HEK293T (cell line): Measurements from ENCODE around the gene LRRIQ1.

Source experiments
- CTCF ChIA-PET: fragments of 350-600 bp; formaldehyde crosslinking; extraction: SDS; loops from one replicate; lab custom pipeline; 2021; ENCODE audit warnings: antibody characterized with exemption, inconsistent platforms; lab: Yijun Ruan, JAX
- POLR2A ChIA-PET: fragments of 350-600 bp; formaldehyde crosslinking; extraction: SDS; loops from one replicate; lab custom pipeline; 2020; ENCODE audit warnings: antibody characterized with exemption, inconsistent platforms; lab: Yijun Ruan, JAX
- DNase-seq: peaks from one replicate; pipeline ENCODE4 v3.0.0; 2012; ENCODE audit warnings: mixed read lengths; ENCODE audit errors: extremely low spot score
- ARNT ChIP-seq: fragments of 450-650 bp; IDR thresholded peaks from 2 replicates; pipeline ENCODE4 v1.6.1; 2017; ENCODE audit warnings: mild to moderate bottlenecking
- BHLHE40 ChIP-seq: fragments of 450-650 bp; IDR thresholded peaks from 2 replicates; pipeline ENCODE4 v1.6.1; 2016; ENCODE audit warnings: mild to moderate bottlenecking, moderate library complexity, borderline replicate concordance
- CTBP1 ChIP-seq: fragments of 450-650 bp; IDR thresholded peaks from 2 replicates; pipeline ENCODE4 v1.6.1; 2016; ENCODE audit warnings: borderline replicate concordance
- ELF4 ChIP-seq: fragments of 450-650 bp; IDR thresholded peaks from 2 replicates; pipeline ENCODE4 v1.6.1; 2017; ENCODE audit warnings: antibody characterized with exemption
- FOXA1 ChIP-seq: fragments of 450-650 bp; IDR thresholded peaks from 2 replicates; pipeline ENCODE4 v1.6.1; 2016; ENCODE audit warnings: mild to moderate bottlenecking
- FOXK2 ChIP-seq: fragments of 450-650 bp; IDR thresholded peaks from 2 replicates; pipeline ENCODE4 v1.6.1; 2016; ENCODE audit warnings: mild to moderate bottlenecking
- FOXM1 ChIP-seq: fragments of 450-650 bp; IDR thresholded peaks from 2 replicates; pipeline ENCODE4 v1.6.1; 2017; ENCODE audit warnings: mild to moderate bottlenecking, borderline replicate concordance
- HDGF ChIP-seq: fragments of 450-650 bp; IDR thresholded peaks from 2 replicates; pipeline ENCODE4 v1.6.1; 2017; ENCODE audit warnings: antibody characterized with exemption, borderline replicate concordance
- L3MBTL2 ChIP-seq: fragments of 450-650 bp; conservative IDR thresholded peaks from 2 replicates; pipeline ENCODE4 v1.6.1; 2016; ENCODE audit warnings: mild to moderate bottlenecking
- LEF1 ChIP-seq: fragments of 450-650 bp; IDR thresholded peaks from 2 replicates; pipeline ENCODE4 v1.6.1; 2017; ENCODE audit warnings: mild to moderate bottlenecking, borderline replicate concordance
- NFRKB ChIP-seq: fragments of 450-650 bp; IDR thresholded peaks from 2 replicates; pipeline ENCODE4 v1.6.1; 2016; ENCODE audit warnings: mild to moderate bottlenecking, moderate library complexity
- SP1 ChIP-seq: fragments of 450-650 bp; IDR thresholded peaks from 2 replicates; pipeline ENCODE4 v1.6.1; 2017
- SUZ12 ChIP-seq: fragments of 450-650 bp; IDR thresholded peaks from 2 replicates; pipeline ENCODE4 v1.6.1; 2016; ENCODE audit warnings: mild to moderate bottlenecking
- TARDBP ChIP-seq: fragments of 450-650 bp; IDR thresholded peaks from 2 replicates; pipeline ENCODE4 v1.6.1; 2016
- ZNF384 ChIP-seq: fragments of 450-650 bp; IDR thresholded peaks from 2 replicates; pipeline ENCODE4 v1.6.1; 2016
- TF ChIP-seq, protein P1 (sequence below): fragments of 450-650 bp; IDR thresholded peaks from 2 replicates; pipeline ENCODE4 v1.6.1; 2016

LRRIQ1 gene

GRCh38 chr12:85036234-85036707 is at the start of gene LRRIQ1, which contains the start of gene TSPAN19:
Gene LRRIQ1, plus strand, starts transcription at chr12:85036351. Its CDS starts 1,826 bp downstream, at chr12:85038177.
Gene TSPAN19, minus strand, starts transcription at chr12:85036277. Its CDS starts 6,331 bp downstream, at chr12:85029946.
- peak; percentile 79 for DNase-seq
- ChIA-PET POLR2A (no interaction called here), CTCF (interaction anchor here (1.0 kb wide), 1 partner anchor 21 kb away, joined by 3 read pairs; no protein-coding TSS in a partner anchor)
- TF ChIP-seq ZNF384 (no peak), LEF1 (no peak), L3MBTL2 (peak; percentile 42; the same call in 1 of the 2 replicates)

DNA sequence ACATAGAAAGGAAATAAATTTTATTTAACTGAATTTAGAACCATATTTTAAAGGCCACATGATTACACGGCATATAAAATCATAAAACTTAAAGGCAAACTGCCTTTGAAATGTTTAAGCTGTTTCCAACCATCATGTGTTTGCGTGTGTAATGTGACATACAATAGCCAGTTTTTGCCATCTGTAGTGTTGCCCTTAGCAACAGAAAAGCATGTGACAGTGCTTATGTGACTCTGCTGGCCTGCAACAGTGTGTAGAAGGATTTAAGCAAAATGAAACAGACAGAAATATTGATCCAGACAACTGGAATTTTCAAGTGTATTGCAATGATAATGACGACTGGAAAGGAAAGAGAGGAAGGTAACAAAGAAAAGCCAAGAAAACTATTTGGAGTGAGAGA is 49.6 kb upstream of the LRRIQ1 start:
- no peak for DNase-seq
- POLR2A ChIA-PET = no interaction called here
- CTCF ChIA-PET = no interaction called here
- no peak for TF ChIP-seq CTBP1
- no peak for TF ChIP-seq ARNT
- TF ChIP-seq ZNF384 = no peak

DNA sequence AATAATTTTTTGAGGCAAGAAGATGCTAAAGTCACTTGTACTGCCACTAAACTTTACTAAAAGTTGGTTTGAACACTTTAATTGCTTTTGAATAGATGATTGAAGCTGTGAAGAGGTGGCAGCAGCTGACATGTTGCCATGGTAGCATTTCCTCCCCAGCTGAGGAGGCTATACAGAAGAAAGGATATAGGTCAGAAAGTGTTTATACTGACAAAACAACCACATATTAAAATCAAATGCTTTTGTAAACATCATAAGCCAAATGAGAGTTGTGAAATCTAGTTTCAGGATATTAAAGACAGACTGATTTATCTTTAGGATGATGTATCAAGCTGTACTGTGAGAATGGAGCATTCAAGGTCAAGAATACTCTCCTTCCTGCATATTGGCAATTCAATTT is 41.7 kb upstream of the LRRIQ1 start:
- POLR2A ChIA-PET = no interaction called here
- CTCF ChIA-PET = no interaction called here
- TF ChIP-seq FOXA1 (no peak), BHLHE40 (no peak), CTBP1 (no peak), ZNF384 (no peak), FOXM1 (no peak), ARNT (no peak), NFRKB (no peak), LEF1 (no peak), TARDBP (no peak), L3MBTL2 (no peak), SP1 (no peak), HDGF (no peak), SUZ12 (no peak), FOXK2 (no peak), ELF4 (no peak)
- TF ChIP-seq, protein P1, sequence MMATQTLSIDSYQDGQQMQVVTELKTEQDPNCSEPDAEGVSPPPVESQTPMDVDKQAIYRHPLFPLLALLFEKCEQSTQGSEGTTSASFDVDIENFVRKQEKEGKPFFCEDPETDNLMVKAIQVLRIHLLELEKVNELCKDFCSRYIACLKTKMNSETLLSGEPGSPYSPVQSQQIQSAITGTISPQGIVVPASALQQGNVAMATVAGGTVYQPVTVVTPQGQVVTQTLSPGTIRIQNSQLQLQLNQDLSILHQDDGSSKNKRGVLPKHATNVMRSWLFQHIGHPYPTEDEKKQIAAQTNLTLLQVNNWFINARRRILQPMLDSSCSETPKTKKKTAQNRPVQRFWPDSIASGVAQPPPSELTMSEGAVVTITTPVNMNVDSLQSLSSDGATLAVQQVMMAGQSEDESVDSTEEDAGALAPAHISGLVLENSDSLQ = no peak
- DNase-seq = no peak

DNA sequence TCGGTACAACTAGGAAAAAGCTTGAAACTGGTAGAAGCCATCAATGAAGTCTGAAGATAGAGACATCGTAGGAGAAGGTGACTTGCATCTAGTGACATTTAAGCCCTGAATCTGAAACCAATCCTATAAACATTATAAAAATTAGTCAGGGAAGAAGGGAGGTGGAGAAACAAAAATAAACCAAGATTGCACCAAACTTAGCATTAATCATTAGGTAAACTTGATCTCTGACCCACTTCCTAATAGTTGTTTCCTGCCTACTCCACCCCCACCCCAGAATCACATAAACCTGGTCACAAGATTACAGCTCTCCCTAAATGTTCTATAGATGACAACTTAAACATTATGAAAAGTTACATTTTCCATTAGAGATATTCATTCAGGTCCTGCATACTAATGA is 40.5 kb upstream of the LRRIQ1 start:
- DNase-seq = no peak
- ChIA-PET CTCF (interaction anchor here (0.7 kb wide), 1 partner anchor 123 kb away, joined by 3 read pairs; no protein-coding TSS in a partner anchor), POLR2A (no interaction called here)
- TF ChIP-seq L3MBTL2 = no peak
- no peak for TF ChIP-seq FOXK2
- no peak for TF ChIP-seq HDGF
- no peak for TF ChIP-seq ZNF384
- no peak for TF ChIP-seq BHLHE40
- no peak for TF ChIP-seq FOXA1
- TF ChIP-seq ARNT = no peak
- no peak for TF ChIP-seq SP1
- no peak for TF ChIP-seq TARDBP

DNA sequence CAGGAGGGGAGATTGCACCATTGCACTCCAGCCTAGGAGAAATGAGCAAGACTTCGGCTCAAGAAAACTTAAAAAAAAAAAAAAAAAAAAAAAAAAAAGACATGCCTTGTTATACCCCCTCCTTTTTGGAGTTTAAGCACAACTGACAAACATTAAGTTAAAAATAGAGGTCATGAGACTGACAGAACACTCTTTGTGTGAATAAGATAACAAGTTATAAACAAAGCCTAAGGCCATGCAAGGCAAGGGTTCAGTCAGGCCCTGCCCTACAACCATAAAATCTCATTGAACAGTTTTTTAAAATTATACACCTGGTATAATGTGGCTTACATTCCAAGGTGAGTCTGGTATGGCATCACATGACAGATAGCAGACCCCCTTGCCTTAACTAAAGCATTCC is 39.4 kb upstream of the LRRIQ1 start:
- TF ChIP-seq FOXA1 = no peak
- TF ChIP-seq ELF4 = no peak
- no peak for TF ChIP-seq LEF1
- no peak for TF ChIP-seq ARNT
- TF ChIP-seq SUZ12 = no peak
- no peak for TF ChIP-seq HDGF
- no peak for TF ChIP-seq CTBP1
- TF ChIP-seq, protein P1 = no peak
- TF ChIP-seq BHLHE40 = no peak
- TF ChIP-seq FOXK2 = no peak
- no peak for TF ChIP-seq NFRKB
- no peak for TF ChIP-seq L3MBTL2
- no peak for TF ChIP-seq FOXM1
- TF ChIP-seq TARDBP = no peak
- no peak for TF ChIP-seq SP1
- ChIA-PET CTCF (interaction anchor here (0.6 kb wide), 1 partner anchor 825 kb away, joined by 3 read pairs; no protein-coding TSS in a partner anchor), POLR2A (no interaction called here)

DNA sequence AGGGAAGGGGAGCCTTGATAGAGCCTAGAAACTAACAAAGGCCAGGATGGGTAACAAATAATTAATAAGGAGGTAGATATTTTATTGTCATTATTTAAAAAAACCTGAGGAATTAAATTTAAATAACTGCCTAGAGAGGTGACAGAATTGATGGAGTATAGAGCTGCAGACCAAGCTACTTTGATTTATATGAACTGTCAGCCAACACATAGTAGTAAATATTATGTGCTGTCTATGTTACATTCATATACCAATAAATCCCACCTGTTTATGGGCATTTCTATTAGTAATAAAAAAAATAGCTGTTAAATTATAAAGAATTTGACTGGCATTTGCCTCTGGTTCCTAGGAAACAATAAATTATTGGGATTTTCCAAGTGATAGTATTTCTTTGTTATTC is 37.8 kb upstream of the LRRIQ1 start:
- no peak for TF ChIP-seq L3MBTL2
- no peak for TF ChIP-seq FOXK2
- TF ChIP-seq BHLHE40 = no peak
- TF ChIP-seq FOXM1 = no peak
- TF ChIP-seq ARNT = no peak
- ChIA-PET POLR2A (no interaction called here), CTCF (no interaction called here)
- DNase-seq = no peak

More for the DNA sequence above, 39.4 kb upstream of the LRRIQ1 start:
- no peak for DNase-seq

- CTCF ChIA-PET = no interaction called here
- no peak for TF ChIP-seq FOXM1
- no peak for TF ChIP-seq NFRKB
- TF ChIP-seq HDGF = no peak
- no peak for TF ChIP-seq SUZ12
- no peak for DNase-seq
- POLR2A ChIA-PET = no interaction called here
Measured at GRCh38 chr12:85000729-85001128, 35.4 kb upstream of the LRRIQ1 start.
